Eye (tissue), 1 donor: ENCODE measurements around the gene HLA-DRB1.
A peak's percentile ranks its signal among the peaks of the same experiment; 100 is the strongest.
"Not testable (repeated sequence)": the region's sequence is repeated elsewhere in the genome, so short reads cannot be mapped to it uniquely, and the experiment has no call there.

Experiments
- DNase-seq: peaks from one replicate; pipeline ENCODE4 v3.0.0-alpha.2; 2015

HLA-DRB1 gene

DNA sequence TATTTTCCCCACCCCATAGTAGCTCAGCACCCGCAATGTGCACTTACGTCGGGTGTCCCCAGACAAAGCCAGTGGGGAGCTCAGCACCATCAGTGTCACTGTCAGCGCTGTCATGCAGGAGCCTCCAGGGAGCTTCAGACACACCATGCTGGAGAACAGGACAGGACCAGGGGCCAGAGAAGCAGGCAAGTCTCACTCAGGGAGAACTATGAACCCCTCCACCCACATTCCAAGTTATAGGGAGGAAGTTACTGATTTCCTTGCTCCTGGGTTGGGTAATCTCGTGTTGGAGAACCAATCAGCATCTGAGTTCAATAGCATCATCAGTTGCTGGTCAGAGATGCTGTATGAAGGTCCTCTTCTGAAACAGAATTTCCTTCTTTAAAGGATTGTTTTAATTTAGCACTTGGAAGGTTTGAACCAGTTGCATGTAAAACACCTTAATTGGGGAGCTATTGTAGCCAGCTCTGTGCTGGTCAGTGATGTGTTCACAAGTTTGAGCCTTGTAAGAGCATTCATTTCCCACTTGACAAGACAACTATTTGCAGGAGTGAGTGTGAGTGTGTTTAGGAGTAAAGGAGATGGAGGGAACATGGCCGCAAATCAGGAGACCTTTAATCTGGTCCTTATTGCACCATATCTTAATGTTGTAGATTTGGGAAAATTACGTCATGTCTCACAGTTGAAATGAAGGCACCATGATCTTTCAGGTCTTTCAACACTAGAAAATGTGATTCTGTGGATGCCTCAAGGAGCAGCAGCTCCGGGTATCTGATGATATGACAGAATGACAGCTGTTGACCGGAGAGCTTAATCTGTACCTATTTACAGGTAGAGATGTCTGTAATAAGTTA is at the start of gene HLA-DRB1:
Gene HLA-DRB1 (minus strand): TSS at position 253 of the 854 bp plus-strand sequence. CDS start 106 bp downstream, at position 147.
- peak; percentile 32 for DNase-seq

DNA sequence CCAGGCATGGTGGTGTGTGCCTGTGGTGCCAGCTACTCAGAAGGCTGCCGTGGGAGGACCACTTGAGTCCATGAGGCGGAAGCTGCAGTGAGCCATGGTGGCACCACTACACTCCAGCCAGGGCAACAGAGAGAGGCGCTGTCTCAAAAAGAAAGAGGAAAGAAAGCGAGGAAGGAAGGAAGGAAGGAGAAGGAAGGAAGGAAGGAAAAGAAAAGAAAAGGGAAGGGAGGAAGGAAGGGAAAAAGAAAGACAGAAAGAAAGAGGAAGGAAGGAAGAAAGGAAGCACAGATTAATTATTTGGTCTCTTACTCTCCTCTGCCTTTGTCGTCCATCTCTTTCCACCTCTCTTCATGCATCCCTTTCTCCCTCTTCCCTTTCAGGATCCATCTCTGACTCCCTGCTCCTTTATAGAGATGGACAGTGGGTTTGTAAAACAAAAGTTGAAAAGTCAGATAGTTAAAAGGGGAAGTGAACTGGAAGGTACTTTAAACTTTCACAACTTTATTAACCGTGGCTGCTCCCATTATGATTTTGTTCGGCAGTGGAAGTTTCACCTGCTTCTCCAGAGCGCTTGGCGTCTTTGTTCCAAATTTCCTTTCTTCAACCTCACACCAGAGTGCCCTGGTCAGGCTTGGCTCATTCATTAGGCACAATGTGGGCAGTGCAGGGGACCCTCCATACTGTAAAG is 49.0 kb upstream of the HLA-DRB1 start:
- no peak for DNase-seq

DNA sequence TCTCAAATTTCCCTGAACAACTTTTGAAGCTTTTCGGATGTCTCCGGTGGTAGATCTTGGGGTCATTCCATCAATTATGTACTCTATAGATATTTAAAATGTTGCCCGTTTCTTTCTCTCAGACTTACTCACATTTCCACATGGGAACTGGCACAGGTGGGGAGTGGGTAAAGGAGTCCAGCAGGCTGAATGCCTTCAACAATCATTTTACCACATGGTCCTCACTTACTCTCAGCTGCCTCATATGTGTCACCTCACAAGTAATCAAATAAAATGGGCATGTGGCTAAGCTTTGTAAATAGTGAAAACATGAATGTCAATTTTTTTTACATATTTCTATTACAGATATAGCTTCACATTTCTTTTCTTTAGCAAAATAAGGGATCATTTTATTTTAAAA is 48.2 kb upstream of the HLA-DRB1 start:
- DNase-seq: no peak

DNA sequence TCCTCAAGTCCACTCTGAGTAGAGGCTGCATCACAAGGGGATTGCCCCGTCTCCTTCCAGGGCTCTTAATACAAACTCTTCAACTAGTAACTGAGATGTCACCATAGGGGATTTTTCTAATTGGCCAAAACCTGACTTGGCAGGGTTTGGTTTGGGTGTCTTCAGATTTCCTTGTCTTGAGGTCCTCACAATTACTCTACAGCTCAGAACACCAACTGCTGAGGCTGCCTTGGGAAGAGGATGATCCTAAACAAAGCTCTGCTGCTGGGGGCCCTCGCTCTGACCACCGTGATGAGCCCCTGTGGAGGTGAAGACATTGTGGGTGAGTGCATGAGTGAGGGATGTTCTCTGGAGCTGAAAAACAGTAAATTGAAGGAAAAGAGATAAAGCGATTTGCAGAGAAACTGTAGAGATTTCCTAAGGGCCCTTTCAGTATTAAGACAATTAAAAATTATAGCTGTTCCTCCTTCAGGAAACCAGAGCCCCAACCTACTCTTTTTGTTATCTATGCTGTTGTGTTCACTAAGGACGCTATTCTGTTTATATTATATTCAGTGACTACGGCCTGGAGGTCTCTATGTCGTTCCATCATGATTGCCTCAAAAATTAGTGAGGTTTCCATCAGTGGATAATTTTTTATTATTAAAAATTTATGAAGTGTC is 47.7 kb upstream of the HLA-DRB1 start, which contains the start of gene HLA-DQA1:
Gene HLA-DQA1 (plus strand): TSS at position 188 of the 662 bp plus-strand sequence. CDS start 53 bp downstream, at position 241.
- no peak for DNase-seq

DNA sequence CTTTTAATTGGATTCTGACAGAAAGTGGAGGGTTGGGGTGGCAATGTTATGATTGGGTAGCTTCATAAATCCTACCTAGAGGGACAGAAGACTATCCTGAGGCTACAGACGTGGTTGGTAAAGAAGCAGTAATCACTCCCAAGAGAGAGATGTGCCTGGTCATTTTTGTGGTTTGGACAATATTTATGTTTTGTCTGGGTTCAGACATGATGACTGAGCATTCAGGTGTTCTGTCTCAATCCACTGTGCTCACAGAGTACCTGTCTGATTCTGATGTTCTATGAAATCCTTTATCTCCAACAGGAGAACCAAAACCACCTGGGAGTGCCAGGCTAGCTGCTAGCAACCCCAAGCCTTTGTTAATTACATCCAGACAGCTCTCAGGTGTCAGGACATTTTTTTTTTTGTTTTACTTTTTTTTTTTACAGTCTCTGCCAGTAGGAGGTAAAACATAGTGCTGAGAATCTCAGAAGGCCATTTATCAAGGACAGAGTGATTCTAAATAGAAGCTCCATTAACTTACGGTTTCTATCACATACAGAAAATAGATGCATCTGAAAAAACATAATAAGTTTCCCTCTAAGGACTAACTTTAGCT is 46.0 kb upstream of the HLA-DRB1 start:
- no peak for DNase-seq

DNA sequence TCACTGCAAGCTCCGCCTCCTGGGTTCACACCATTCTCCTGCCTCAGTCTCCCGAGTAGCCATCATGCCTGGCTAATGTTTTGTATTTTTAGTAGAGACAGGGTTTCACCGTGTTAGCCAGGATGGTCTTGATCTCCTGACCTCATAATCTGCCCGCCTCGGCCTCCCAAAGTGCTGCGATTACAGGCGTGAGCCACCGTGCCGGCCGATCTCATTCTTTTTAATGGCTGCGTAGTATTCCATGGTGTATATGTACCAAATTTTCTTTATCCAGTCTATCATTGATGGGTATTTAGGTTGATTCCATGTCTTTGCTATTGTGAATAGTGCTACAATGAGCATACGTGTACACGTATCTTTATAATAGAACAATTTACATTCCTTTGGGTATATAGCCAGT is 40.1 kb upstream of the HLA-DRB1 start:
- not testable (repeated sequence) for DNase-seq

DNA sequence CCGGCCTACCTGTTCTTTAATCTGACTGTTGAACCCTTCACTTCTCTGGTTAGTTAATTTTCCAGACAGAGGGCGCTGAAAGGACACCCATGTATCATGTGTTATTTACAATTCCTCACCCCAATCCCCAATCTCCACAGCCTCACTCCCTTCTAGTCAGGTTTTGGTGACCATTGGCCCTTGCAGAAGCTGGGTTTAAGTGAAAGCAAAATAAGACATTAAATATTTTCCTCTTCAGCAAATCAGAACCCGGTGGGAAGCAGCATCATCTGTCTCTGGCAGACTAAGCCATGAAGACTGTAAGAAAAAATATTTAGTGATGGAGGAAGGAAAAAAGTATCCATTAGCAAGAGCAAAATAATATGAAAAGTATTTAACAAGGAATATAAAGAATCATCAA is 38.2 kb upstream of the HLA-DRB1 start:
- no peak for DNase-seq

DNA sequence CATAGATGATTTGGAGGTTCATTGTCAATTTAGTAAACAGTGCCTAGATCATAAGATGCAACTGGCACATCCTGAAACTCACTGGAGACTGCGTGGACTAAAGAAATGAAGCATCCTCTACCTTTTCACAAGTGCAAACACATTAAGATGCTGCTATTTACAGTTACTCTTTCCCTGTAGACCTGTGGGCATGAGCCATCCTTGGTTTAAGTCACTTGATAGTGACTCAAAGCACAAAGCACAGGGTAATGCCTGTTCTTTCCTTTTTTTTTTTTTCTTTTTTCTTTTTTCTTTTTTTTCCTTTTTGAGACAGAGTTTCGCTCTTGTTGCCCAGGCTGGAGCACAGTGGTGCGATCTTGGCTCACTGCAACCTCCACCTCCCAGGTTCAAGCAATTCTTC is 37.6 kb upstream of the HLA-DRB1 start:
- no peak for DNase-seq

DNA sequence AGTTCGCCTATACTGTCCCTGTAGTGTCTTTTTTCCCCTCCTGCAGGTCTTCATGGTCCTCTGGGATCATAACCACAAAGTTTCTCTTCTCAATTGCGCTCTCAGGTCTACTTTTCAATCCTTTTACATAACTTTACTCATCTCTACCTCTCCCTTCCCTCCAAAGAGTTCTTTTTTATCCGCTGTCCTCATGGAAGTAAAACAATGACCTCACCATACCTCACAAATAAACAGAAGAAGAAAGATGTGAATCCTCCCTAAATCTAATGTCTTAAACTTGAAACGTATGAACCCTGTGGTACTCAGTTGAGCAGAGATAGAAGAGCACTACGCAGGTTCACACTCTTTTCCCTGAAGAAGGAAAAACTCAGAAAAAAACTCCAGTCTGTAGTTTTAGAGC is 35.5 kb upstream of the HLA-DRB1 start:
- no peak for DNase-seq

DNA sequence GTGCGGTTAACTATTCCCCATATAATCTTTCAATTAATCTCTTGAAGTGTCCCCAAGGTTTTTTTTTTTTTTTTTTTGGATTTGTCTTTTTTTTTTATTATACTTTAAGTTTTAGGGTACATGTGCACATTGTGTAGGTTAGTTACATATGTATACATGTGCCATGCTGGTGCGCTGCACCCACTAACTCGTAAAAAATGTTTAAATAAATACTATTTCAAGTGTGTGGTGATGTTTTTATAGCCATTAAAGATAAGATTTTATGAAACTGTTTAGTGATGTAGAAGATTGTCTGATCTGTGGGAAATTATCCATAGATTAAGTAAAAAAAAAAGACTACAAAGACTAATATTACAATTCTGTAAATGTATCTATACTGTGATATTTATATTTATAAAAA is 34.9 kb upstream of the HLA-DRB1 start:
- no peak for DNase-seq

DNA sequence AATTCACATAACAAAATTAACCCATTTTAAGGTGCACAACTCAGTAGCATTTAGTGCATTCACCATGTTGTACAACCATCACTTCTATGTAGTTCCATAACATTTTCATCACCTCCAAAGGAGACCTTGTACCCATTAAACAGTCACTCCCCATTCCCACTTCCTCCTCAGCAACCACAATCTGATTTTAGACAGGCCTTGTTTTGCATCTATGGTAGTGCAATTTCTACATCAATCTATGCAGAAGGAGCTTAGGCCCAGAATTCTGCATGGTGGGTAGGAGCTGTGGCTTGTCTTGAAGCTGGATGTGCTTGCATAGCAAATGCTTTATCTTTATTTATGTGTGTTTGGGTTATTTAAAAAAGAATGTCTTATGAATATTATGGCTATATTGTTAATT is 34.0 kb upstream of the HLA-DRB1 start:
- no peak for DNase-seq

DNA sequence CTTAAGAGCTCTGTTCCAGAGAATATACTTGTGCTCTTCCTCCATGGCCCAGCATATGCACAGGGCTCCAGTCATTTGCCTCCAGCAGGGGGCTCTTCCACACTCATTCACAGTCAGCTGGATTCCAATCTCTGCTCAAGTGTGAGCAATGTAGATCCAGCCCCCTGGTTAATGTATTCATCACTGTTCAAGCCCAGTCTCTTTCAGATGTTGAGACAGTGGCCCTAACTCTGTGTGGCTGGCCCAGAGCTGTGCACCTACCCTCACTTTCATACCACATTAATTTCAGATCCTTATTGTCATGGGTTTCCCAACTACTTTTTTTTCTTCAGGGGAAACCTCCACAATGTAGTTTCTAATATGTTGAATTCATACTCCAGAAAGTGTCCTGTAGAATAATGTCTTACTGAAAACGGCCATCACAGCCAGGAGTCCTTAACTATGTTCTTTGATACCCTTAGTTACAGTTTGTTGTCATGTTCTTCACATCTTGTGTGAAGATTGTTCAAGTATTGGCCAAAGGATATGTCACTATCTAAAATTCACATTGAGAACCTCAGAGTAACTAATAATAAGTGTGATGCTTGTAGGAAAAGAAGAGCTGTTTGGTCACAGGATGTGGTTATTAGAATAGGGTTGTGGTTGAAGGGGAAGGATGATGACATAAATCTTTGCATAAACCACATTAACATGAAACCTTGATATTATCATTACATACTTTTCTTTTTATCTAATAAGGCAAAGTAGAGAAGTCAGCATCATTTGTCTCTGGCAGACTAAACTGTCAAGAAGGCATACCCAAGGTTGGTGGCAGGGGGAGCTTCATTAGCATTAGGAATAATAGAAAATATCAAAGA is 33.1 kb upstream of the HLA-DRB1 start:
- no peak for DNase-seq

DNA sequence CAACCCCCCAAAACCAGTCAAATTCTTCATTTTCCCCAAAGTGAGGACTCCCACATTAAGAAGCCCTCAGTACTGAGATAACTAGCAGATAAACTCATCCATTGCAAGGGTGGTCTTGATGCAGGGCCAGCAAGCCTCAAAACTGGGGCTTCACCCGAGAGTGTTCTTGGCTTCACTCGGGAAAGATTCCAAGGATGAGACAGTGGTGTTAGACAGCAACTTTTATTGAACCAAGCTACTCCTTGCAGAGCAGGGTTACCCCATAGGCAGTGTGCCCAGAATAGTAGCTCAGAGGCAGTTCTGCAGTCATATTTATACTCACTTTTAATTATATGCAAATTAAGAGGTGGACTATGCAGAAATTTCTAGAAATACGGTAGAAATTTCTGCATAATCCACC is 31.7 kb upstream of the HLA-DRB1 start:
- DNase-seq: no peak

DNA sequence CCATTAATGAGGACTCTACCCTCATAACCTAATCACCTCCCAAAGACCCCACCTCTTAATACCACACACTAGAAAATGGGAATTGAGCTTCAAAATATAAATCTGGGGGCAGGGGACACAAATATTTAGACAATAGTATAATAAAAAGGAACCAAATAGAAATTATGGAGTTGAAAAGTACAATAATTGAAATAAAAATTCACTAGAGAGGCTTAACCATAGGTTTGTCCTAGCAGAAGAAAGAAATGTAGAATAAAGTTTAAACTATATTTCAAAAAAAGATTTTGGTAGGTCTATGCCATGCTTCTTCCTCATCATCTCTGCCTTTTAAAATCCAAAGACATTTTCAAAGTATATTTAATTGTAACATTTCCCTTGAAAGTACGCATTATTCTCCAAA is 28.1 kb upstream of the HLA-DRB1 start:
- DNase-seq: no peak

DNA sequence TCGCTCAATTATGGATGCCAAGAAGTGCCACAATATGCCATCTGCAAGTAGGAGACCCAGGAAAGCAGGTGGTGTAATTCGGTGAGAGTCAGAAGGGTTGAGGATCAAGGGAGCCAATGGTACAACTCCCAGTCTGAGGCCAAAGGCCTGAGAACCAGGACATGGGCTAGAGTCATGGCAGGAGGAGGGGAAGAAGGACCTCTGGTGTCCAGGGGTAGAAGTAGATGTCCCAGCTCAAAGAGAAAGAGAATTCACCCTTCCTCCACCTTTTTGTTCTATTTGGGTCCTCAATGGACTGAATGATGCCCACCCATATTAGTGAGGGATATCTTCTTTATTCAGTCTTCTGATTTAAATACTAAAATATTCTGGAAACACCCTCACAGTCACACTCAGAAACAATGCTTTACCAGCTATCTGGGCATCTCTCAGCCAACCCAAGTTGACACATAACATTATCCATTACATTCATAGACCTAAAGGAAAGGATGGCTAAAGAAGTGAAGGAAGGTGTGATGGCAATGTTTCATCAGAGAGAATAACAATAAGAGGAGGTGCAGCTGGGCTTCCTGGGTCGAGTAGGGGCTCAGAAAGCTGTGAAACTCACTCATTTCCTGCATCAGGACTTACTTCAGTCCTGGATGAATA is 26.4 kb upstream of the HLA-DRB1 start:
- DNase-seq: no peak

DNA sequence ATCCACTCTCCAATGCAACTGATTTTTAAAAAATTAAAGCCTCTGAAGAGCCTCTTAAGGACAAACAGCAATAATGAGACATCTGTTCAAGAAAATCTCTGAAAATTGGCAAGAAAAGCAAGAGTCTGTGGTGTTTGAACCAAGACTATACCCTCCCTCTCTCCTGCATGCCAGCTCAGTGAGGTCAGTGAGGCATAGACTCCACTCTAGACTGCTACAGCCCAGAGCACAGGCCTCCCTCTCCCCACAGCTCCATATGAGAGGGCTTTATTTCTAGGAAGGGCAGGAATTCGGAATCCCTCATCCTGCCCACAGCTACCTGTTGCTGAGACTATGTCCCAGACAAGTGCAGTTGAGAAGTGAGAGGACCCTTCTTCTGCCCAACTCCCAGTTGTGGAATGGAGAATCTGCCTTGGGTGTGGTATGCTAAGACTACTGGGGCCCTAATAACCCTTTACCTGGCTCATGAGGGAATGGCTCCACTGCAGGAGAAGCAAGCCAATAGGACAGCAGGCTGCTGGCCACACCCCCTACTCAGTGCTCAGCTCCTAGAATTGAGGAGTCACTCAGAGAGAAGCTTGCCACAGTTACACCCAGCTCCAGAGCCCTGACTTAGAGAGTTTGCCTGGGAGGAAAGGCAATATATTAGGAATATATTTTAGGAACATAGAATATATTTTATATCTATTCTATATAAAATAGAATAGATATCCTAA is 24.9 kb upstream of the HLA-DRB1 start:
- DNase-seq: no peak

DNA sequence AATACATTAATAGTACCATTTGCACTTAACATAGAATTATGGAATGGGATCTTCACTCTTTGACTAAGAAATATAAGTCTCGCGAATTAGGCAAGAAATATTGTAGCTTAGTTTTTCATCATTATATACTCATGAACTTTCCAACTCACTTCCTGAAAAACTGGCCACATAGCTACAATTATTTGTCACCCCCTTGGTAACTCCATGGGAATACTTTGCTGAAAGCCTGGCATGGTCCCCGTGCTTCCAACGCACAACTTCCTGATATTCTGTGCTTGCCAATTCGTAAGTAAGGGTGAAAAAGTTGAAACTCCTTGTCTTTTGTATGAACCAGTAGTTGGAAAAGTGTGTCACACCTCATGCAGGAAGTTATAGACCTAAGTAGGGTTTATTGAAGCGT is 23.8 kb upstream of the HLA-DRB1 start:
- DNase-seq: no peak

DNA sequence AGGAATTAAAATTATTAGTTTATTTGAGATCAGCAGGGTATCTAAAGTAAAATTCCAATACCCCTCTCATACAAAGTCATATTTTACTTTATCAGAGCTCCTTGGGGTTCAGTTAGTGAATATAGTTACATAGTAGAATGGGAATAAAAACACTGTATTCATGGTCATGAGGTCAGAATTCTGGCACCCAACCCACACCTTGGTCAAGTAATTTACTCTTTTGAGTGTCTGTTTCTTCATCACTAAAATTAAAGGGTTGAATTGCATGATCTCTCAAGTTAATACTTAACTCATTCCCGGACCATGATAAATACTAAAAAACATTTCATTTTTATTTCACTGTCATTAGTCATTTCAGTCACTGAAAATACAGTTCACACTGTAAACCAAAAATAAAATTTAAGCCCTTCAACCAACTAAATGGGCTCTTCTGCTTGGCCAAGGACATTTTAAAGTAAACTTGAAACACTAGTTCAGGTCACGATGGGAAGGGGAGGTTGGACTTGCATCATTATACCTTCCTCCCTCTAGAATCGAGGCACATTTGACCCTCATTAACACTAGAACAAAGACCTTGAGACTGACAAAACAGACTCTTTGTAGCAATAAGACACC is 21.1 kb upstream of the HLA-DRB1 start:
- no peak for DNase-seq

DNA sequence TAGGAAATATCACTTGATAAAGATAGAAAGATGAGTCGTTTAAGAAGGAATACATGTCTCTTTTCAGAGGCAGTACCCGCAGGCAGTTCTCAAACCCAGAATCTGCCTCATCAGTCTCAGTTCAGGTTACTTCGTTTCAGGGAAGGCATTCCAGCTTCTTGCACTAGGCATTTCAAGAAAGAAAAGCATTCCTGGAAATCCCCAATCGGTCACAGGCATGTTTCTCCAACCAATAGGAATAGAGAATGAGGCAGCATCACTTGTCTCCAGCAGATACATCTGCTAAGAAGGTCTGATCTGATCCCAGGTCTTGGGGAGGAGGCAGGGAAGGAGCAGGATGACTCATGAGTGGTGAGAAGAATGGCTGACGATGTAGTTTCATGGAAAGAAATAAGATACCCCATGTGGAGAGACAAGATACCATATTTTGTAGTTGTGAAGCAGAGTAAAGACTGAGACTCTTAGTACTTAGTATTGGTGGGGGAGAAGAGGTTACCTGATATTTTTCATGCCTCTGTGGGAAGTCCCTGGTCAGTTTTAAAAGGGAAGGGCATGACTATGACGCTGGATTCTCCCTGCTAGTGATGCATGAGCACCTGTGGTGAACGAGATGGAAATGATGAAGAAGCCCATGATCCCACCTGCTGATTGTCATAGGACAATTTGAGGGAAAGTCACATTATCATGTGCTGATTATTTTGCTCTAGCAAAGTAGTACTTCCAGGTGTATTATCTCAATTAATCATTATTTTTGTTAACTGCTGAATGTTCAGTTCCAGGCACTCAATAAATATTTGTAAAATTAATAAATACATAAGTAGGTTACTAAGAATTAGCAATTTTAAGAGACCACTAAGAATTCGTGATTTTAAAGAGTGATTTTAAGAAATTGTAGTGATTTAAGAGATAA is 20.3 kb upstream of the HLA-DRB1 start:
- peak; percentile 97 for DNase-seq

DNA sequence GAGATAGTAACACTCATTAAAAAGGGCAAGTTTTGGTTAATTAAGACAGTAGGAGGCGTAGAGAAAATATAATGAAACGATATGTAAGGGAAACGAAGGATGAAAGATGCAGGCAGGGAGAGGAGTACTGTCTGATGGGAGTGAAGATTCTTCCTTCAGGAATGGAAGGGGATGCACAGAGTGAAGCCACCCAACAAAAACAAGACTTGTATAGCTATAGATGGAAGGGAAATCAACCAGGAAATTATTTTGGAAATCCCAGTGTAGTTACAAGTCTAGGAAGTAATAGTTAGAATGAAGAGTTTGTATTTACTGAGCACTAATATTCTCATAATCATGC is 19.7 kb upstream of the HLA-DRB1 start:
- no peak for DNase-seq
